Activated CD8-positive, alpha-beta T cell treated with anti-CD3 and anti-CD28 coated beads for 36 hours (primary cell): Measurements from ENCODE around the gene RFC5. TPM values are rescaled to one million over a fixed set of nuclear protein-coding genes. Genes with fewer than 3 reads are reported as not detected.
A peak's percentile ranks its signal among the peaks of the same experiment; 100 is the strongest.
"Not testable (repeated sequence)": the region's sequence is repeated elsewhere in the genome, so short reads cannot be mapped to it uniquely, and the experiment has no call there.

Experiments
- ATAC-seq: fragments of 200-7000 bp; cut with Tn5 transposase; one replicate; pipeline ENCODE4 v1.10.0; 2021; ENCODE audit warnings: mild to moderate bottlenecking, moderate library complexity
- CTCF ChIA-PET: fragments of 350-600 bp; sonication (Branson Sonifier 250); formaldehyde crosslinking; loops from one replicate; lab custom pipeline; 2021; ENCODE audit warnings: antibody characterized with exemption; lab: Charles Lee
- POLR2A ChIA-PET: fragments of 350-600 bp; sonication (Branson Sonifier 250); formaldehyde crosslinking; loops from one replicate; lab custom pipeline; 2021; ENCODE audit warnings: antibody characterized with exemption; lab: Charles Lee
- DNase-seq: peaks from one replicate; pipeline ENCODE4 v3.0.0-alpha.2; 2020
- H3K27ac Mint-ChIP-seq: one replicate; pipeline ENCODE4 v1.8.0; 2021; ENCODE audit warnings: mild to moderate bottlenecking, mixed read lengths
- H3K27me3 Mint-ChIP-seq: one replicate; pipeline ENCODE4 v1.8.0; 2021; ENCODE audit warnings: mixed read lengths
- H3K36me3 Mint-ChIP-seq: one replicate; pipeline ENCODE4 v1.8.0; 2021; ENCODE audit warnings: low read depth, mixed read lengths
- H3K4me1 Mint-ChIP-seq: one replicate; pipeline ENCODE4 v1.8.0; 2021; ENCODE audit warnings: low read depth, mixed read lengths
- H3K4me3 Mint-ChIP-seq: one replicate; pipeline ENCODE4 v1.8.0; 2021; ENCODE audit warnings: mild to moderate bottlenecking, moderate library complexity, mixed read lengths
- H3K9me3 Mint-ChIP-seq: one replicate; pipeline ENCODE4 v1.8.0; 2021; ENCODE audit warnings: mixed read lengths
- intact Hi-C: fragments of 100-400 bp; cut with micrococcal nuclease; formaldehyde crosslinking; loops from one replicate; pipeline ENCODE4 v1.10.0; 2022
- total RNA-seq, 2 experiments: library from RNA; stranded (reverse); gene quantifications; one replicate each; pipeline ENCODE4 v1.2.3, GENCODE V29; 2021
- TF ChIP-seq, protein P1 (sequence below): fragments of 200-600 bp; IDR thresholded peaks from one replicate; pipeline ENCODE4 v1.8.0; 2022; ENCODE audit warnings: antibody characterized with exemption, mild to moderate bottlenecking

Gene RFC5
- total RNA-seq, 2 experiments from 2014 or later: 59.8 to 65.6 TPM

DNA sequence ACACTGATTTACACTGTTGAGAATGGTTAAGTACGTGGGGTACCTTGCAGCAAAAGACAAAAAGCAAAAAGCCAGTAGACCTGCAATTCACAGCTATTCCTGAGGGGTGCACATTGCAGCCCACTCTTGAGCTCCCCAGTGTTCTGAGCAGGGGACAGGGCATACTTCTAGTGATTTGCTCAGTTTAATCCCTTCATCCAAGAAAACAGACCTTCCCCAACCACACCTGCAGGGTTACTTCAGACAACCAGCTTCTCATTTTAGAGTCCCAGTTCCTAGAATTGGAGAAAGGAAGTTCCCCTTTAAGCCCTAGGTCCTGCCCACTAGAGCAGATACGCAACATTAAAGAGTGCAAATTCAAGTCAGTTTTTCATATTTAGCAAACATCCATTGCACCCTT is 48.1 kb downstream of the RFC5 start:
- Mint-ChIP-seq H3K9me3 (no peaks in the 10 kb centered on the region), H3K27me3 (peaks cover 17% of the 10 kb centered on the region), H3K27ac (peak overlapping the region; percentile 71), H3K4me3 (peak overlapping the region; percentile 24), H3K4me1 (peaks cover 45% of the 10 kb centered on the region), H3K36me3 (no peaks in the 10 kb centered on the region)
- ChIA-PET POLR2A (interaction anchor here (1.7 to 3.3 kb wide), 3 partner anchors 29 to 72 kb away, joined by 4 to 16 read pairs (median 7); partner anchors contain the start of genes PEBP1 and RFC5), CTCF (interaction anchor here (0.8 to 3.4 kb wide), 20 partner anchors 9 to 311 kb away, joined by 3 to 35 read pairs (median 5); partner anchors contain the start of genes PEBP1 and RFC5)
- DNase-seq (peak; percentile 37), ATAC-seq (peak; percentile 47)
- TF ChIP-seq, protein P1, sequence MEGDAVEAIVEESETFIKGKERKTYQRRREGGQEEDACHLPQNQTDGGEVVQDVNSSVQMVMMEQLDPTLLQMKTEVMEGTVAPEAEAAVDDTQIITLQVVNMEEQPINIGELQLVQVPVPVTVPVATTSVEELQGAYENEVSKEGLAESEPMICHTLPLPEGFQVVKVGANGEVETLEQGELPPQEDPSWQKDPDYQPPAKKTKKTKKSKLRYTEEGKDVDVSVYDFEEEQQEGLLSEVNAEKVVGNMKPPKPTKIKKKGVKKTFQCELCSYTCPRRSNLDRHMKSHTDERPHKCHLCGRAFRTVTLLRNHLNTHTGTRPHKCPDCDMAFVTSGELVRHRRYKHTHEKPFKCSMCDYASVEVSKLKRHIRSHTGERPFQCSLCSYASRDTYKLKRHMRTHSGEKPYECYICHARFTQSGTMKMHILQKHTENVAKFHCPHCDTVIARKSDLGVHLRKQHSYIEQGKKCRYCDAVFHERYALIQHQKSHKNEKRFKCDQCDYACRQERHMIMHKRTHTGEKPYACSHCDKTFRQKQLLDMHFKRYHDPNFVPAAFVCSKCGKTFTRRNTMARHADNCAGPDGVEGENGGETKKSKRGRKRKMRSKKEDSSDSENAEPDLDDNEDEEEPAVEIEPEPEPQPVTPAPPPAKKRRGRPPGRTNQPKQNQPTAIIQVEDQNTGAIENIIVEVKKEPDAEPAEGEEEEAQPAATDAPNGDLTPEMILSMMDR: peak; percentile 62
- intact Hi-C loops: no loop called here

DNA sequence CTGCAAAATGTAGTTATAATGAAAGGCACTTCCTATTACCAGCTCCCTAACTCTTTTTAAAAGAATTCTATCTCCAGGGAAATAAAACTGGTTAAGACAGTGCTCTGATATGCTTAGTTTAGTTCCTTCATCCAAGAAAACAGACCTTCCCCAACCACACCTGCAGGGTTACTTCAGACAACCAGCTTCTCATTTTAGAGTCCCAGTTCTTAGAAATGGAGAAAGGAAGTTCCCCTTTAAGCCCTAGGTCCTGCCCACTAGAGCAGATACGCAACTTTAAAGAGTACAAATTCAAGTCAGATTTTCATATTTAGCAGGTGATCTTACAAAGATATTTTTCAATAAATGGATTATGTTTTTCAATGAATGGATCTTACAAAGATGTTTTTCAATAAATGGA is 48.9 kb downstream of the RFC5 start:
- peak overlapping the region; percentile 46 for H3K27ac Mint-ChIP-seq
- ChIA-PET POLR2A (interaction anchor here (1.7 to 3.3 kb wide), 2 partner anchors 30 to 71 kb away, joined by 7 to 16 read pairs; partner anchors contain the start of gene PEBP1), CTCF (interaction anchor here (0.8 to 3.4 kb wide), 14 partner anchors 10 to 312 kb away, joined by 3 to 35 read pairs (median 4); partner anchors contain the start of gene RFC5)
- H3K9me3 Mint-ChIP-seq: no peaks in the 10 kb centered on the region
- ATAC-seq (peak; percentile 28), DNase-seq (no peak)
- peaks cover 17% of the 10 kb centered on the region for H3K27me3 Mint-ChIP-seq
- intact Hi-C loops: no loop called here
- TF ChIP-seq, protein P1: no peak
- no peak overlapping the region for H3K4me3 Mint-ChIP-seq
- no peaks in the 10 kb centered on the region for H3K36me3 Mint-ChIP-seq
- H3K4me1 Mint-ChIP-seq: peaks cover 37% of the 10 kb centered on the region

DNA sequence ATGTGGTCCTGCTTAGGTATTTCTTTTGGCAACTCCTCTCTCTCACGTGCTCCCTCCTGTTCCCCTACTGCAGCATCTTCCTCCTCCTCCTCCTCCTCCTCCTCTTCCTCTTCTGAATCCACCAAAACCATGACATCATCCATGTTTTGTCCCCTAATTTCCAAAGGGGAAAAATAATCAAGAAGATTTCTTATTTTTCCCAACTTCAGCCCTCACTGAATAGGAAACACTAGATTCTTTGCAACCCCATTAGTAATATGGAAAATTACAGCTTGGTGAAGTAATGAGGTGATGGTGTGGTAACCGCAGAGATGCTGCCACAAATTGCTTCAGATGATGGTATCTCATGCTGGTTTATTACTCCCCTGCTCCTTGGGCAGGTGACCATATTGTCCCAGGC is 51.9 kb downstream of the RFC5 start:
- CTCF ChIA-PET: no interaction called here
- H3K4me1 Mint-ChIP-seq: peaks cover 29% of the 10 kb centered on the region
- POLR2A ChIA-PET: interaction anchor here (0.6 to 1.2 kb wide), 2 partner anchors 15 to 181 kb away, joined by 3 to 6 read pairs; no protein-coding TSS in a partner anchor
- H3K9me3 Mint-ChIP-seq: no peaks in the 10 kb centered on the region
- no peaks in the 10 kb centered on the region for H3K36me3 Mint-ChIP-seq
- H3K4me3 Mint-ChIP-seq: no peak overlapping the region
- no peak for ATAC-seq
- TF ChIP-seq, protein P1: no peak
- H3K27ac Mint-ChIP-seq: no peak overlapping the region
- no peak for DNase-seq
- H3K27me3 Mint-ChIP-seq: peaks cover 17% of the 10 kb centered on the region
- intact Hi-C loops: no loop called here

DNA sequence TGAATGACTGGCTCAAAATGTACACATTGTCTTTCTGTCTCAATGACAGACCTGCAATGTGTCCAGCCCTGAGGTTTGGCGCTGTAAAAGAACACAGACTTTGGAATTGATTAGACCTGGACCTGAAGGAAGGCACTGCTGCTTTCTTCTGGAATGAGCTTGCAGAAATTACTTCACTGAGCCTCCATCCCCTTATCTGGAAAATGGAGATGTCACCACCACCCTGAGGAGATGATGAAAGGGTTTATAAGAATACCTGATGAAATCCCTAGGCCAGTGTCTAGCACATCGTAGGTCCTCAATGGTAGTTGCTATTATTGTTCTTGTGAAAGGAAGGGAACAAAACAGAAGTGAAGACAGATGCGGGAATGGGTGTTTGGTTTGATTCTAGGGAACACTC is 54.1 kb downstream of the RFC5 start:
- H3K27me3 Mint-ChIP-seq: peaks cover 17% of the 10 kb centered on the region
- intact Hi-C loops: no loop called here
- TF ChIP-seq, protein P1: no peak
- ATAC-seq (no peak), DNase-seq (no peak)
- H3K4me1 Mint-ChIP-seq: peaks cover 7% of the 10 kb centered on the region
- no peaks in the 10 kb centered on the region for H3K36me3 Mint-ChIP-seq
- POLR2A ChIA-PET: no interaction called here
- CTCF ChIA-PET: no interaction called here
- no peak overlapping the region for H3K4me3 Mint-ChIP-seq
- no peaks in the 10 kb centered on the region for H3K9me3 Mint-ChIP-seq
- no peak overlapping the region for H3K27ac Mint-ChIP-seq

DNA sequence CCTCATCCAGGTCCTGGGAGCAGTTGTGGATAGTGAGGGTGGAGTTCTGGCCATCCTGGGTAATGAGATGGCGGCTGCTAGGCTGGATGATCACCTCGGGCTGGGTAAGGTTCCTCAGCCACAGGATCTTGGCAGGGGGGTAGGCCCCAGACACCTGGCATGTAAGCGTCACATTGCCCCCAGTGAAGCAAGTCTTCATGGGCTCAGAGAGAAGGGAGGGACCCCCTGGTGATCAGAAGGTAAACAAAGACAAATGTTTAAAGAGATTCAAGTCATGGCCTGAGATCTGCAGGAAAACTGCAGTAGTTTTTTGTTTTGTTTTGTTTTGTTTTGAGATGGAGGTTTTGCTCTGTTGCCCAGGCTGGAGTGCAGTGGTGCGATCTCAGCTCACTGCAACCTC is 57.3 kb downstream of the RFC5 start:
- POLR2A ChIA-PET: no interaction called here
- TF ChIP-seq, protein P1: no peak
- Mint-ChIP-seq H3K27ac (no peak overlapping the region), H3K27me3 (peaks cover 1% of the 10 kb centered on the region), H3K36me3 (no peaks in the 10 kb centered on the region), H3K4me1 (peaks cover under 1% of the 10 kb centered on the region), H3K4me3 (no peak overlapping the region), H3K9me3 (no peaks in the 10 kb centered on the region)
- CTCF ChIA-PET: no interaction called here
- no peak for ATAC-seq
- intact Hi-C loops: no loop called here
- no peak for DNase-seq

DNA sequence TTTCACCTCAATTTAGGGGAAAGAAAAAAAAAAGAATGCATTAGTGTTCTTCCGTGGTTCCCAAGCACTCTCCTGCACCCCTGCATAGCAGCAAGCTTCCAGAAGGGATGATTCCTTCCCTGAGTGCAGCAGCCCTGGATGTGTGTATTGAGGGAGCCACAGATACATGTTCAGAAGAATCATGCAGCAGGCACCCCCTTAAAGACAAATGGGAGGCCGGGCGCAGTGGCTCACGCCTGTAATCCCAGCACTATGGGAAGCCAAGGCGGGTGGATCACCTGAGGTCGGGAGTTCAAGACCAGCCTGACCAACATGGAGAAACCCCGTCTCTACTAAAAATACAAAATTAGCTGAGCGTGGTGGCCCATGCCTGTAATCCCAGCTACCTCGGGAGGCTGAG is 65.0 kb downstream of the RFC5 start:
- ATAC-seq, H3K4me3 Mint-ChIP-seq, H3K9me3 Mint-ChIP-seq, H3K27ac Mint-ChIP-seq, H3K27me3 Mint-ChIP-seq, POLR2A ChIA-PET, intact Hi-C loops, DNase-seq, H3K36me3 Mint-ChIP-seq, H3K4me1 Mint-ChIP-seq: not testable (repeated sequence)
- CTCF ChIA-PET: interaction anchor here (2.0 kb wide), 1 partner anchor 17 kb away, joined by 5 read pairs; no protein-coding TSS in a partner anchor
